OCI-LY1 (cell line): ENCODE measurements around the gene ATF7IP.

ENCODE experiments used
- EZH2 ChIP-seq: fragments of 200-600 bp; sonication (generic), shearing (Covaris generic); IDR thresholded peaks from 2 replicates; pipeline ENCODE4 v1.8.0; 2017; ENCODE audit warnings: borderline replicate concordance, mixed run types, mild to moderate bottlenecking, antibody characterized with exemption, low read length, moderate library complexity, mixed read lengths
- TF ChIP-seq, protein P1 (sequence below): fragments of 200-600 bp; sonication (generic), shearing (Covaris generic); IDR thresholded peaks from 2 replicates; pipeline ENCODE4 v1.5.1; 2017; ENCODE audit warnings: mild to moderate bottlenecking, antibody characterized with exemption, low read length, moderate library complexity, mixed read lengths

DNA sequence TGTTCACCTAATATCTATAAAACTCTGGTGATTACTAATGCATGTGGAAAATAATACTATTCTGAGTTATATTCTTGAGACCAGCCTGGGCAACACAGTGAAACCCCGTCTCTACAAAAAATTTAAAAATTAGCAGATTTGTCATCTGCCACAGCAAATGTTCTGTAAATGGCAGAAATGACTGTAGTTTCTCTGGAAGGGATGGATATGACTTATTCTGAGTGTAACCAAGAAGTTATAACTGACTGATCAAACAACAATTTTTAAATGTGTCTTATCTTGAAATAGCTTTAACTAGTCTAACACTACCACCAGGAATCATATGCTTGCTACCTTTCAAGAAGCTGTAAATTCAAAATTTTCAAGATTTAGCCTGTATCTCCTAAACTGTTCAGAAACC lies 113.5 kb downstream of the ATF7IP start:
- TF ChIP-seq, protein P1, sequence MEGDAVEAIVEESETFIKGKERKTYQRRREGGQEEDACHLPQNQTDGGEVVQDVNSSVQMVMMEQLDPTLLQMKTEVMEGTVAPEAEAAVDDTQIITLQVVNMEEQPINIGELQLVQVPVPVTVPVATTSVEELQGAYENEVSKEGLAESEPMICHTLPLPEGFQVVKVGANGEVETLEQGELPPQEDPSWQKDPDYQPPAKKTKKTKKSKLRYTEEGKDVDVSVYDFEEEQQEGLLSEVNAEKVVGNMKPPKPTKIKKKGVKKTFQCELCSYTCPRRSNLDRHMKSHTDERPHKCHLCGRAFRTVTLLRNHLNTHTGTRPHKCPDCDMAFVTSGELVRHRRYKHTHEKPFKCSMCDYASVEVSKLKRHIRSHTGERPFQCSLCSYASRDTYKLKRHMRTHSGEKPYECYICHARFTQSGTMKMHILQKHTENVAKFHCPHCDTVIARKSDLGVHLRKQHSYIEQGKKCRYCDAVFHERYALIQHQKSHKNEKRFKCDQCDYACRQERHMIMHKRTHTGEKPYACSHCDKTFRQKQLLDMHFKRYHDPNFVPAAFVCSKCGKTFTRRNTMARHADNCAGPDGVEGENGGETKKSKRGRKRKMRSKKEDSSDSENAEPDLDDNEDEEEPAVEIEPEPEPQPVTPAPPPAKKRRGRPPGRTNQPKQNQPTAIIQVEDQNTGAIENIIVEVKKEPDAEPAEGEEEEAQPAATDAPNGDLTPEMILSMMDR: no peak
- no peak for TF ChIP-seq EZH2
